ENCODE measurements around the gene HMGCS2. TPM values are rescaled to one million over a fixed set of nuclear protein-coding genes. Genes with fewer than 3 reads are reported as not detected.

HMGCS2 gene
- total RNA-seq, 1 donor from 2014 or later = 65.5 TPM

GRCh38 chr1:119771016-119771415, 2.3 kb upstream of the HMGCS2 start:
- Histone ChIP-seq H3K36me3 (no peaks in the 10 kb centered on the region), H3K27ac (replicated peaks) (no peak overlapping the region), H3K4me3 (no peak overlapping the region), H3K4me1 (peaks cover 58% of the 10 kb centered on the region), H3K27me3 (ENCODE audit: low read depth) (no peaks in the 10 kb centered on the region), H3K9me3 (replicated peaks) (no peaks in the 10 kb centered on the region)
- peak; percentile 24 for DNase-seq
- no peak for TF ChIP-seq CTCF (IDR thresholded peaks at IDR 0.05; ENCODE audit: borderline replicate concordance)
- intact Hi-C loops (cut with micrococcal nuclease) = no loop called here

DNA sequence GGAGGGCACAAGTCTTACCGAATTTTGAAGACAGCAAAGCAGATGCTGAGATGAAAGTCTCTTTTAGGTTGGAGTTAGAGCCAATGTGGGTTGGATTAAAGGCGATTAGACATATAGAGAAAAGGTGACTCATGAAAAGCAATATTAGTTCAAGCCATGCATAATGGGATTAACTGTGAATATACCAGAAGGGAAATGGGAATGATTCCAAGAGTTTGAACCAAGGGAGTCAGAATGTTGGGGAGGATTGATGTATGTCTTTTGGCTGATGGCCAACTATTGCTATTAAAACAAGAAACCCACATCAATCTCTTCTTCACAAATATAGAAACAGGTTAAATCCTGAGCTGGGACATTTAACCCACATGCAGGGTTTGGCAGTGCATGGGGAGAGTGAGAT, 1.2 kb downstream of the HMGCS2 start:
- Histone ChIP-seq H3K4me1 (peaks cover 43% of the 10 kb centered on the region), H3K27me3 (ENCODE audit: low read depth) (no peaks in the 10 kb centered on the region), H3K9me3 (replicated peaks) (peaks cover 8% of the 10 kb centered on the region), H3K4me3 (peak overlapping the region; percentile 41), H3K36me3 (no peaks in the 10 kb centered on the region), H3K27ac (replicated peaks) (no peak overlapping the region)
- no peak for DNase-seq
- TF ChIP-seq CTCF (IDR thresholded peaks at IDR 0.05; ENCODE audit: borderline replicate concordance) = no peak
- intact Hi-C loops (cut with micrococcal nuclease) = no loop called here

DNA sequence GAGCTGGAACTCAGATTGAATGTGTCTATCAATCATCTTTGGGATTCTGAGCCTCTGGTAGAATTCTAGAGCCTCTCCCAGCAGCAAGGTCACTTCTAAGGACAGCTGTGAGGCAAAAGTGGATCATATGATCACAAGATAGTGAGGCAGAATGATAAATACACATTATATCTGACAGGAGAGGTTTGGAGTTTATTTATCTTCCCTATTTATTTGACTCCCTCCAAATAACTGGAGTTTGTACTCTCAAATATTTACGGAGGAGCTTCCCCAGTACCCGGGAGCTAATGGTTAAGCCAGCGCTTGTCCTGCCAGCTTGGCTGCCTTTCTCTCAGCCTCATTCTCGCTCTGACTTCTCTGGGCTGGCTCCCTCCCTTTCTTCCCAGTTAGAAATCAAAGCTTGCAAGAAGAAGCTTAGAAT, 2.3 kb downstream of the HMGCS2 start:
- intact Hi-C loops (cut with micrococcal nuclease) = no loop called here
- H3K36me3 ChIP-seq = no peaks in the 10 kb centered on the region
- peaks cover 32% of the 10 kb centered on the region for H3K4me1 ChIP-seq
- TF ChIP-seq CTCF (IDR thresholded peaks at IDR 0.05; ENCODE audit: borderline replicate concordance) = no peak
- peak overlapping the region; percentile 67 for H3K27ac ChIP-seq (replicated peaks)
- peaks cover 8% of the 10 kb centered on the region for H3K9me3 ChIP-seq (replicated peaks)
- peak overlapping the region; percentile 41 for H3K4me3 ChIP-seq
- no peak for DNase-seq
- no peaks in the 10 kb centered on the region for H3K27me3 ChIP-seq (ENCODE audit: low read depth)

DNA sequence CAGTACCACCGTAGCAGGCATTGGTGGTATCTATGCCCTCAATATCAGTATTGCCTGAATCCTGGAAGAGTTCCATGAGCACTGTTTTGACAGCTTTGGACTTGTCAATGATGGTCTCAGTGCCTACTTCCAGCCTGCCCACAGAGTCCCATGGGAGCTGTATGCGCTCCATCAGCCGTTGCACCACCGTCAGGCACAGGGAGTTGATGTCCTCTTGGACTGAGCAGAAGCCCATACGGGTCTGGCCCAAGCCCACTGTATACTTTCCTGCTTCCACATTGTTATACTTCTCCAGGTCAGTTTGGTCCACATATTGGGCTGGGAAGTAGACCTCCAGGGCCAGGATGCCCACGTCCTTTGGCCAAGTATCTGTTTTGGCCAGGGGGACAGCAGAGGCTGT, 4.5 kb downstream of the HMGCS2 start:
- Histone ChIP-seq H3K27ac (replicated peaks) (no peak overlapping the region), H3K27me3 (ENCODE audit: low read depth) (no peaks in the 10 kb centered on the region), H3K36me3 (peaks cover under 1% of the 10 kb centered on the region), H3K9me3 (replicated peaks) (peaks cover 8% of the 10 kb centered on the region), H3K4me1 (peaks cover 25% of the 10 kb centered on the region), H3K4me3 (no peak overlapping the region)
- intact Hi-C loops (cut with micrococcal nuclease) = no loop called here
- TF ChIP-seq CTCF (IDR thresholded peaks at IDR 0.05; ENCODE audit: borderline replicate concordance) = no peak
- DNase-seq = no peak

DNA sequence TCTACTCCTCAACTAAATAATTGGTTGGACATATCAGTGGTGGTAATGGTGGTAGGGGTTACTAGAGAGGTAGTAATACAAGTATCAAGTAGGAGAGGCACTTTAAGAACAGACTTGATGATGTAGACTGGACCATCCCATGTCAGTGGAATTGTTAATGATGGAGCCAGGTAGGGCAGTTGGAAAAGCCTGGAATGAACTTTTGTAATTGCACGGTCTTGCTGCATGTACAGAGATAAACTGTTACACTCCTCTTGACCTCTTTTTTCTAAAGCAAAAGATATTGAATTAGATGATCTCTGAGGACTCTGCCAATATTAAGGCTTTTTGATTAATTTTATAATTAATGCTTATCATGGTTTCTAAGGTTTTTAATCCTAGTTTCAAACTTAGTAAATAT, 5.8 kb downstream of the HMGCS2 start:
- peaks cover 16% of the 10 kb centered on the region for H3K4me1 ChIP-seq
- DNase-seq = no peak
- H3K27ac ChIP-seq (replicated peaks) = no peak overlapping the region
- peaks cover 3% of the 10 kb centered on the region for H3K36me3 ChIP-seq
- intact Hi-C loops (cut with micrococcal nuclease) = no loop called here
- no peak overlapping the region for H3K4me3 ChIP-seq
- H3K9me3 ChIP-seq (replicated peaks) = peaks cover 8% of the 10 kb centered on the region
- H3K27me3 ChIP-seq (ENCODE audit: low read depth) = no peaks in the 10 kb centered on the region
- TF ChIP-seq CTCF (IDR thresholded peaks at IDR 0.05; ENCODE audit: borderline replicate concordance) = no peak

- peaks cover 15% of the 10 kb centered on the region for H3K4me1 ChIP-seq
- H3K4me3 ChIP-seq = no peak overlapping the region
- TF ChIP-seq CTCF (IDR thresholded peaks at IDR 0.05; ENCODE audit: borderline replicate concordance) = no peak
- H3K27ac ChIP-seq (replicated peaks) = no peak overlapping the region
- H3K9me3 ChIP-seq (replicated peaks) = peaks cover 8% of the 10 kb centered on the region
- no peak for DNase-seq
- no peaks in the 10 kb centered on the region for H3K27me3 ChIP-seq (ENCODE audit: low read depth)
- intact Hi-C loops (cut with micrococcal nuclease) = no loop called here
- H3K36me3 ChIP-seq = peaks cover 3% of the 10 kb centered on the region
Measured at GRCh38 chr1:119762409-119762808, 6.3 kb downstream of the HMGCS2 start.
